Kasumi-1 (cell line): ENCODE data around the gene AKAP1.
"Not testable (repeated sequence)": the region's sequence is repeated elsewhere in the genome, so short reads cannot be mapped to it uniquely, and the experiment has no call there.

ENCODE experiments used
- DNase-seq, 2 experiments: peaks; one replicate each; lab custom pipeline; 2025; lab: John Stamatoyannopoulos, UW

AKAP1 gene

GRCh38 chr17:57077000-57077399, 8.0 kb upstream of the AKAP1 start:
- DNase-seq, result no peak

- DNase-seq, result no peak
These were observed 6.8 kb upstream of the AKAP1 start for GRCh38 chr17:57078274-57078673.

- no peak for DNase-seq
These were observed 4.3 kb upstream of the AKAP1 start for GRCh38 chr17:57080718-57081117.

GRCh38 chr17:57082441-57082840, 2.6 kb upstream of the AKAP1 start:
- DNase-seq, result no peak

GRCh38 chr17:57084361-57084801, 665 bp upstream of the AKAP1 start:
- peak in 1 of 2 experiments; percentile 45 for DNase-seq

GRCh38 chr17:57085448-57086068, 512 bp downstream of the AKAP1 start:
- peak; percentile 32 to 50 for DNase-seq

GRCh38 chr17:57086069-57086930, 1.3 kb downstream of the AKAP1 start:
- DNase-seq, result peak; percentile 33 to 44

- DNase-seq, result no peak
These were observed 3.3 kb downstream of the AKAP1 start for GRCh38 chr17:57088298-57088697.

- DNase-seq, result no peak
These were observed 4.3 kb downstream of the AKAP1 start for GRCh38 chr17:57089391-57089790.

- DNase-seq, result no peak
These were observed 5.6 kb downstream of the AKAP1 start for GRCh38 chr17:57090560-57091185.

- DNase-seq, result no peak
These were observed 6.2 kb downstream of the AKAP1 start for GRCh38 chr17:57091186-57091618.

GRCh38 chr17:57092171-57092570, 7.1 kb downstream of the AKAP1 start:
- DNase-seq, result peak; percentile 21 to 28

GRCh38 chr17:57092779-57093178, 7.7 kb downstream of the AKAP1 start:
- DNase-seq, result no peak

- DNase-seq, result no peak
These were observed 11.6 kb downstream of the AKAP1 start for GRCh38 chr17:57096472-57097202.

GRCh38 chr17:57097832-57098421, 12.9 kb downstream of the AKAP1 start:
- DNase-seq, result no peak

GRCh38 chr17:57099165-57099564, 14.1 kb downstream of the AKAP1 start:
- DNase-seq, result no peak

- DNase-seq, result peak; percentile 81 to 92
These were observed 17.1 kb downstream of the AKAP1 start for GRCh38 chr17:57102122-57102521.

- not testable (repeated sequence) for DNase-seq
These were observed 17.6 kb downstream of the AKAP1 start for GRCh38 chr17:57102660-57103059.

GRCh38 chr17:57104461-57105175, 19.6 kb downstream of the AKAP1 start:
- no peak for DNase-seq

GRCh38 chr17:57105591-57105990, 20.5 kb downstream of the AKAP1 start:
- DNase-seq, result no peak
